Stomach (tissue), 4 donors: ENCODE results near the gene PRODH2.

ENCODE experiments used
- CTCF ChIP-seq, 7 experiments: fragments of 450-650 bp in 4 of 7; fragments of 200-600 bp in 3 of 7; sonication (generic) in 3 of 7; IDR thresholded peaks; one replicate each; pipeline ENCODE4 v1.5.1; 2016 to 2019; ENCODE audit warnings: antibody characterized with exemption in 7 of 7, control low read depth in 2 of 7, mild to moderate bottlenecking in 1 of 7
- EP300 ChIP-seq: sonication (generic); formaldehyde crosslinking; IDR thresholded peaks from one replicate; pipeline ENCODE4 v1.6.1; 2017; ENCODE audit warnings: antibody characterized with exemption
- POLR2A ChIP-seq, 4 donors: fragments of 450-650 bp; IDR thresholded peaks; one replicate each; pipeline ENCODE4 v1.6.1; 2016; ENCODE audit warnings: antibody characterized with exemption in 4 of 4, control low read depth in 2 of 4, mild to moderate bottlenecking in 1 of 4, moderate library complexity in 1 of 4

- TF ChIP-seq CTCF (IDR thresholded peaks at IDR 0.05) (no peak), POLR2A (IDR thresholded peaks at IDR 0.05) (no peak), EP300 (no peak)
Observed at GRCh38 chr19:35787227-35787799, 25.3 kb downstream of the PRODH2 start.
